Measurements from ENCODE around the gene OVOL1. TPM values are rescaled to one million over a fixed set of nuclear protein-coding genes. Genes with fewer than 3 reads are reported as not detected.

The OVOL1 gene
- total and polyA plus RNA-seq, 2 donors (not counting 1 experiment from before 2014, with no cell fraction given): 0.15 to 0.66 TPM

DNA sequence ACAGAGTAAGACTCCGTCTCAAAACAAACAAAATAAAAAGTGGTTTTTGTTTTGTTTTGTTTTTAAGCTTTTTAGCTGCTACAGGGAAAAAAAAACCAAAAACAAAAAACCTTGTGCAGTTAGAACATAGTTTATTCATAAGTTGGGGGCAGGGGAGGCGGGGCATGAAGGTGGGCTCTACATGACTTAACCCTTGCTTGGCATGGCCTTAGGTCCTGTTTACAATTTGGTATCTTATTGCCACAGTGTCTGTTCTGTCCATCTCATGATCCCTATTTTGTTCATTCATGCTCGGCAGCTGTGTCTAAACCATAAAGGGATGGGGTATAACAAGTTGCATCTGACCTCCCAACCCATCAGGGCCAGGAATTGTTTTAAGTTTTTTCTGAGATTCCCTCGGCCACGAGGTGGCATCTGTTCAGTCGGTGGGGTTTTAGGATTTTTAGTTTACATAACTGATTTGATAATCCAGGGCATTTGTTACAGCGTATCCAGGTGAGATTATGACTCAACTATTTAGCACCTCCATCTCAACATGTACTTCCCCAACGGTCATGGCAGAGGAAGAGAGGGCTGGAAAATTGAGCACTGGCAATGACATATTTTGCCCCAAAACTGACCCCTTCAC, 13.0 kb upstream of the OVOL1 start:
- CTCF ChIA-PET: interaction anchor here (0.9 to 1.3 kb wide), 3 partner anchors 44 to 148 kb away, joined by 4 to 6 read pairs (median 5); no protein-coding TSS in a partner anchor
- Mint-ChIP-seq H3K27ac (no peak overlapping the region), H3K9me3 (ENCODE audit: insufficient read depth) (no peaks in the 10 kb centered on the region)

More for the DNA sequence above, 13.0 kb upstream of the OVOL1 start:
- H3K79me2 ChIP-seq (ENCODE audit: control insufficient read depth, insufficient read depth, low read length): peaks cover 29% of the 10 kb centered on the region
- WGBS (ENCODE audit: insufficient coverage): 40% methylated on average over 1 of the region's 8 CpGs
- peaks cover 35% of the 10 kb centered on the region for H4K20me1 ChIP-seq (ENCODE audit: control insufficient read depth, insufficient read depth, low read length, poor library complexity, severe bottlenecking)
- POLR2A ChIA-PET: interaction anchor here (0.6 kb wide), 1 partner anchor 77 kb away, joined by 6 read pairs; no protein-coding TSS in a partner anchor
- ATAC-seq (ENCODE audit: low read depth): no peak
- H3K27me3 ChIP-seq (replicated peaks in 1 of 4; ENCODE audit: control extremely low read depth in 1 of 4, control insufficient read depth in 3 of 4, insufficient read depth in 4 of 4, low read length in 3 of 4): no peaks in the 10 kb centered on the region
- no peaks in the 10 kb centered on the region for H3K9me3 ChIP-seq (ENCODE audit: control extremely low read depth in 1 of 3, control insufficient read depth in 2 of 3, insufficient read depth in 1 of 3, low read length in 2 of 3)
- no peak overlapping the region for H3K4me3 ChIP-seq (ENCODE audit: control extremely low read depth in 1 of 5, extremely low read depth in 1 of 5, insufficient read depth in 1 of 5, low read depth in 2 of 5, low read length in 4 of 5)
- H3K27me3 Mint-ChIP-seq: no peaks in the 10 kb centered on the region
- intact Hi-C loops (cut with micrococcal nuclease): no loop called here
- H3K4me3 Mint-ChIP-seq: no peak overlapping the region
- H3K4me1 ChIP-seq (ENCODE audit: control insufficient read depth in 2 of 2, insufficient read depth in 2 of 2, low read length in 2 of 2): peaks cover 2 to 4% of the 10 kb centered on the region in 2 donors
- peaks cover 10% of the 10 kb centered on the region for H3K4me1 Mint-ChIP-seq
- TF ChIP-seq EZH2 (IDR thresholded peaks at IDR 0.05; ENCODE audit: borderline replicate concordance, insufficient read depth, low read depth, low read length, poor library complexity, severe bottlenecking) (no peak), CTCF (IDR thresholded peaks at IDR 0.05) (no peak)
- no peak for DNase-seq
- no peak overlapping the region for H2AFZ ChIP-seq (ENCODE audit: insufficient read depth, low read depth, low read length, poor library complexity, severe bottlenecking)
- no peak overlapping the region for H3K4me2 ChIP-seq (replicated peaks; ENCODE audit: low read depth, low read length, poor library complexity, severe bottlenecking)
- H3K9ac ChIP-seq (ENCODE audit: low read length): no peak overlapping the region
- no peak overlapping the region for H3K27ac ChIP-seq (ENCODE audit: low read length in 2 of 2)
- H3K36me3 ChIP-seq (replicated peaks in 1 of 2; ENCODE audit: control extremely low read depth in 1 of 2, control insufficient read depth in 1 of 2, extremely low read depth in 1 of 2, insufficient read depth in 2 of 2, low read length in 1 of 2): peaks cover 0 to 15% of the 10 kb centered on the region in 2 experiments
